Activated T-helper 1 cell treated with Interleukin-2 at 50 U/mL for 16 hours (primary cell): Measurements from ENCODE around the gene EPHA6.

Experiments used
- DNase-seq: peaks from one replicate; pipeline ENCODE4 v3.0.0-alpha.2; 2020; ENCODE audit warnings: low read depth

Gene EPHA6

GRCh38 chr3:96813820-96814650 lies at the start of gene EPHA6:
Gene EPHA6, plus strand, starts transcription at chr3:96814594.
- no peak for DNase-seq

DNA sequence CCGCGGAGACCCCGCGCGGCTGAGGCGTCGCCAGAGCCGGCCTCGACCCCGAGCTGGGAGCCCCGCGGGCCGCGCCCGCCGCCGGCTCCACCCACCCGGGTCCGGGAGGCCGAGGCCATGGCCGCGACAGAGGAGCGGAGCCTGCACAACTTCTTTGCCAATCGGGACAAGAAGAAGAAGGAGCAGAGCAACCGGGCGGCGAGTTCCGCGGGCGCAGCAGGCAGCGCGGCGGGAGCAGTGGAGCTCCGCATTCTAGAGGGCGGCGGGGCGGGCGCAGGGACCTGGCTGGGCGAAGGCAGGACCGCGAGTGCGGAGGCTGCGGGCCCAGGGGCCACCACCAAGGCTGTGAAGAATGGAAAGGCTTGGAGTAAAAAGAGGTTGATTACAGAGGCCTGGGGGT lies 37.6 kb upstream of the EPHA6 start:
- no peak for DNase-seq

DNA sequence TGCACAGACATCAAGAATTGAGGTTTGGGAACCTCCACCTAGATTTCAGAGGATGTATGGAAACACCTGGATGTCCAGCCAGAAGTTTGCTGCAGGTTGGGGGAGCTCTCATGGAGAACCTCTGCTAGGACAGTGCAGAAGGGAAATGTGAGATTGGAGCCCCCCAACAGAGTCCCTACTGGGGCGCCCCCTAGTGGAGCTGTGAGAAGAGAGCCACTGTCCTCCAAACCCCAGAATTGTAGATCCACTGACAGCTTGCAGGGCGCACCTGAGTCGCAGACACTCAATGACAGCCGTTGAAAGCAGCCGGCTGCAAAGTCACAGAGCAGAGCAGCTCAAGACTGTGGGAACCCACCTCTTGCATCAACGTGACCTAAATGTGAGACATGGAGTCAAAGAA lies 34.6 kb upstream of the EPHA6 start:
- no peak for DNase-seq

GRCh38 chr3:96796101-96796500 lies 18.3 kb upstream of the EPHA6 start:
- DNase-seq: no peak

DNA sequence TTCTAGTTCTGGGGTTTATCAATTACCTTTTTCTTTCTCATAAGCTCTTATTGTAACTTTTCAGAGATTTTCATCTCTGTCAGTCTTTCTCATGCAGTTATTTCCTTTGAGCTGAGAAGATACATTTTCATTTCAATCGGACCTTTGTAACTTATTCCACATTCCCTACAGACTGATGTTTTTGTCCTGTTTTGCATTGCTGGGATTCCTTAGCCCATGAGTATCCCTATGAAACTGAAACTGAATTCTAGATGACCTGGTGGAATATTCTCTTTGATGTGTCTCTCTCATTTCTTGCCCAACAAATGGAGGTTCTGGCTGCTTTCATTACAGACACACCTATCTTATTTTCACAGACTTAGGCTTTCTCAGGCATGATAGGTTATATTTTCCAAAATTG lies 10.5 kb upstream of the EPHA6 start:
- DNase-seq: no peak

- DNase-seq: no peak
Measured at GRCh38 chr3:96806341-96806740, 8.1 kb upstream of the EPHA6 start.

GRCh38 chr3:96813134-96813819 lies 1.1 kb upstream of the EPHA6 start:
- no peak for DNase-seq

DNA sequence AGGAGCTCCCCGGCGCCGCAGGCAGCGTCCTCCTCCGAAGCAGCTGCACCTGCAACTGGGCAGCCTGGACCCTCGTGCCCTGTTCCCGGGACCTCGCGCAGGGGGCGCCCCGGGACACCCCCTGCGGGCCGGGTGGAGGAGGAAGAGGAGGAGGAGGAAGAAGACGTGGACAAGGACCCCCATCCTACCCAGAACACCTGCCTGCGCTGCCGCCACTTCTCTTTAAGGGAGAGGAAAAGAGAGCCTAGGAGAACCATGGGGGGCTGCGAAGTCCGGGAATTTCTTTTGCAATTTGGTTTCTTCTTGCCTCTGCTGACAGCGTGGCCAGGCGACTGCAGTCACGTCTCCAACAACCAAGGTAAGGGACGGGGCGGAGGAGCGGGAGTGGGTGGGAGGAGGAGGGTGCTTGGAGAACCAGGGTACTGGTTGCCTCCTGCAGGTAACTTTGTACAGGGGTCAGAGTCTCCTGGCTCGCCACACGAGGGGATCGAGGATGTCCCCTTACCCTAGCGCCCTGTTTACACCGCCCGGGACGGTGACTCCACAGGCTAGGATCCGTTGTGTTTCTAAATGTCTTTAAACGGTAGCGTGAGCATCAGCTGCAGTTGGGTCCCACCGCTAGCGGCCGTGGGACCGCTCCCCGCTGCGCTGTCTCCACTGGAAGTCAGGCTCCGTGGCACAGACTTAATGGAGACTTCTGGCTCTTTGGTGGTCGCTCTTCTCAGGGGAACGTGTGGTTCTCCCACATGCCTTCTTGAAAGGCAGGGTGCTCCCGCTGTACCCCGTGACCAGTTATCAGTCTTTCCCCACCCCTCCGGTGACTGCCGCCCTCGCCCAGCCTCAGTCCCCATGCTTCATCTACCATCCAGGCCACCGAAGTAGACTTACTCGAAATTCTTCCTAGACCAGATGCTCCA lies 515 bp downstream of the EPHA6 start:
- DNase-seq: no peak

DNA sequence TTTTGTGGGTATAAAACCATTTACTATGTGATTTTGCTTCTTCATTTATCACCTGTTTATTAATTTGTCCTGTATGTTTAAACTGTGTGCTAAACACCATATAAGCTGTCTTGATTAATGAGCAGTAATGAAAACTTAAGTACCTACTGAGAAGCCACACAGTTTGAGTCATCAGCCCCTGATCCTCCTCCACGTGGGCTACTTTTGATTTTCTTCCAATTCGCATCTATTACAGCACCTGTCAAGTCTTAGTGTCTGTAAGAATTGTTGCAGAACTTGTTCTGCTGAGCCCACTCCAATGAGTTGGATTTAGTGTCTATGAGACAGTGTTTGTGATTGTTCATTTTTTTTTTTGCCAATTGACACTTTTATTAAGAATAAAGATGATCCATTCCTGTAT lies 16.8 kb downstream of the EPHA6 start:
- no peak for DNase-seq

GRCh38 chr3:96833301-96833700 lies 18.9 kb downstream of the EPHA6 start:
- no peak for DNase-seq

DNA sequence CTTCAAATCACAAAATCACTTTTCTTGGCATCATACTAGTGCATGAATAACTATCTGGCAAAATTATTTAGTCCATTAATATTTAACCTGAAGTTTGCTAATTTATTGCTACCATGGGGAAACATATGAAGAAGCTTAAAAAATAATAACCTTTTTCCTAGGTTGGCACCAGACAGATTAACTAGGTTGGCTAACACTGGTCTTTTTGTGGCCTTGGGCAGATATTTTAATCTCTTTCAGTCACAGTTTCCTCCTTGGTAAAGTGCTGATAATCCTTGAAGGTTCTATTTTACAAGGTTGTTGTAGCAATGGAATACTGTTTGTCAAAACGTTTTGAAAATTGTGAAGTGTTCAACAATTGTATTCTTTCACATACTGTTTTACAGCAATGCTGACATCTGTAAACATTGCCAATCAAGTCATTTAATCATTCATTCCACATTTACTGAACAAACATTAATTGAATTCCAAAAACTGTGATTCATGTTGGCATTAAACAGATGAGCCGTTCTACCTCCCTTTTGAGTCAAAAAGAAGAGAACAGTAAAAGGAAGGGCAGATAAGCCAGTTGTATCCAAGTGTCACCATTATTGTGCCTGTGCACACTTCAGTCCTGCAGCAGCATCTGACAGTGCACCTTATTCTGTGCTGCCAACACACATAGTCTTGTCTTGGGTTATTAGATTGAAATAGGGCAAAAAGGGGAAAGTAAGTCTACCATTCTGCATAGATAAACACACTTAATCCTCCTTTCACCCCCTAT lies 21.9 kb downstream of the EPHA6 start:
- DNase-seq: no peak

DNA sequence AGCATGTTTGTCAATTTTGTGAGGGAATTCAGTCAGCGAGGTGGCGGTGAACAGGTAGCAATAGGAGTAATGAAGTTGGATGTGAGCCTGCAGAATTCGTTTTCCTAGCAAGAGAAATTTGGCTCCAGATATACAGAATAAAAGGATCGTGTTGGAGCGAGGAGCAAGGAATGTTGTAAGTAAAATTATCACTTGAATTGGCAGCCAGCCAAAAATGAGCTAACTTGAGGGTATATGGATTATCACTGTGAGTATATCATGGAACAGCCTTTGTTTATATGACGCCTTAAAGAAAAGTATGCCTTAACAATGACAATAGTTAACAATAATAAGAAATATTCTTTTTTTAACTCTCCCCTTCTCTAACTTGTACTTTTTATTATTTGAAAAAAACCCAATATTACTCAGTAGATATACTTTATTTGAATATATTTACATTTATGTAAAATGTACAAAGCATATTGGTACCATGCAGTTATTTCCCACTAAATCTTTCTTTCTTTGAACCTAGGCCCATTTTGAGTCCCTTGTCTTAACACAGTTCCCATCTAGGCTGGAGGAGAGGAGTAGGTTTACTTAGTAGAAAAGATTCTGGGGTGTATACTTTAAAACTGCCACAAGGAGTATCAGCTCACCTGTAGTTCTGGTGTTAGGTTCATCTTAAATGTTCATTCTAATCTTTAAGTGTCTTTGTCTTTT lies 29.3 kb downstream of the EPHA6 start:
- DNase-seq: no peak

DNA sequence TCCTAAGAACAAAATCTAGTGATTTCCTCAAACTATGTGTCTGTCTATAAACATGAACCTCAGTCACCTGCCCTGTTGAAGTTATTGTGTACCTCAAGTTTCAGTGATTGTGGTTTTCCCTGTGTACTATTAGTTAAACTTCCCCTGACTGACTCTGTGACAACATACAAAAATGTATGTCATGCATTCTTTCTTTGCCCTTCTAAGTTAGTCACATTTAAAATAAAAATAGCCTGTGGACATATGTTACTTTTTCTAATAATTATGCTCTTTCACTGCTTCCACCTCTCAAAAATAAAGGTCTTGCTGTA lies 29.8 kb downstream of the EPHA6 start:
- no peak for DNase-seq

GRCh38 chr3:96852849-96853248 lies 38.5 kb downstream of the EPHA6 start:
- DNase-seq: no peak

DNA sequence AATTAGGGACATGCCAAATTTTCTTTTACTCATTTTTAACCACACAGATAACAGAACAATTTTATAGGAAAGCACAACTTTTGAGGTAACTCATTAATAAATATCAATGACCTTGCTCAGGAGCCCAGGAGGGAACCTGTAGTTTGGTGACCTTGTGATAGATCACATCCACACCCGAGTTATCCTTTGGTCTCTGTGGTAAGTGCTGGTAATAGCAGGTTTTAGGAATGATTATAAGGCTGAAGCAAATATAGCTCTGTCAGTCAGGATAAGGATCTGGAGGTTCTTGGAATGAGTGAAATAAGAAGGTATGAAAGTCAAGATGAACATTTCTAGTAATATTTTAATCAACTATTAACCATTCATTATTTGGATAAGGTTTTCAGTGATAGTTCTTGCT lies 46.5 kb downstream of the EPHA6 start:
- DNase-seq: no peak

DNA sequence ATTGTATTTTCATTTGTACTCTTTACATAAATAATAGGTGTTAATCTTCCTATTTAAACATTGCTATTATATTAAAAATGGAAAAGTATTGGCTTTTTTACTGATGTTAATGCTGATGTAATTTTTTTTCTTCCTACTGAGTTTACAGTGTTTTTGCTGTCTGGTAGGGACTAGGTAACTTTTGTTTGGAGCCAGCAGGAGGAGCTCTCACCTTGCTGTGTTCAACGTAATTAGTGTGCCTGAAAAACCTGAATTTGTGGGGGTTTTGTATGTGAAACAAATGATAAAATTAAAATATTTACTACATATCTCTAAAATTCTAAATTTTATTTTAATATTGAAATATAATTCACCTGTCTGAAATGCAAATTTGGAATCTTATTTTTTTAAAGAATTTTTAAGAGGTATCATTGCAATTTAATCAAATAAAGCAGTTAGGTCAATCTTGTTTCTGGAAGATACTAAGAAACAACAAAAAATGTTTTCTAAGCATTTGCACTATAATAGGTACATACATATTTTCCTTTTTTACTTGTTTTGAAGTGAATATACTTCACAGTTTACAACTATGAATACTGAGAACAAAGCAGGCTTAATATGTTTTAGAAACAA lies 48.8 kb downstream of the EPHA6 start:
- DNase-seq: no peak

GRCh38 chr3:96865605-96866004 lies 51.2 kb downstream of the EPHA6 start:
- no peak for DNase-seq

DNA sequence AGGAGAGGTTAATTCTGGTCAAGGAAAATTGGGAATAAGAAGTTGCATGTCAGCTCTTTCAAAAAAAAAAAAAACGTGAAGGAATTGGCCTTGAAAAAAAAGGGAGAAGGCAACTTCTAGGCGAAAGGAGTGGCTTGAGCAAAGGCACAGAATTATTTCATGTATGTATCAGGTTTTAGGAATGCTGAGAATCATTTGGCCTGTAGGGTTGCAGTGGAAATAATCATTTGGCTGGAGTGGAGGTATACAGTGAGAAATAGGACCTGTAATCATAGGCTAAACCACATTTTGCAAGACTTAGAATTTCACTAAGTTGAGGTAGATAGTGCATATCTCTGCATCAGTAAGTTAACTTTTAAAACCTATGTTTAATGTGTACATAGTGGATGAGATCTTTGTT lies 54.9 kb downstream of the EPHA6 start:
- DNase-seq: no peak

- no peak for DNase-seq
Measured at GRCh38 chr3:96877510-96877909, 63.1 kb downstream of the EPHA6 start.

DNA sequence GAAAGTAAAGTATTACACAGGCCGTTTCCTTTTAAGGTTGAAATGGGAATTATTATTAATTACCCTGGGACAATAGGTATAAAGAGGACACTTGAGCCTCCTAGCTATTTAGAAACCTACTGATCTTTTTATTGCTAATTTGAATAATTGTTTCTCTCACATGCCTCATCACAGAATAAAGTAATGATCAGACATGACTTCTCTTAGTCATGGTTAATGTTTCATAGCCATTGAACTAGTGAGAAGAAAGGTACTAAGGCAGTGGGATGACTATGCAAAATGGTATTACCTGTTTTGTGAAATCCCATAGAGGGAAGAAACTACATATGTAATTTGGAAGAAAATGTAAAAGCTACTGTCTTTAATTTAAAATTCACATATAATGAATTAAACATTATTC lies 85.6 kb downstream of the EPHA6 start:
- no peak for DNase-seq

- no peak for DNase-seq
Measured at GRCh38 chr3:96900566-96900965, 86.2 kb downstream of the EPHA6 start.
